ENCODE measurements around the gene RGL4. TPM values are rescaled to one million over a fixed set of nuclear protein-coding genes. Genes with fewer than 3 reads are reported as not detected.

Gene RGL4
- total RNA-seq, 1 donor from 2014 or later = 0.15 TPM

DNA sequence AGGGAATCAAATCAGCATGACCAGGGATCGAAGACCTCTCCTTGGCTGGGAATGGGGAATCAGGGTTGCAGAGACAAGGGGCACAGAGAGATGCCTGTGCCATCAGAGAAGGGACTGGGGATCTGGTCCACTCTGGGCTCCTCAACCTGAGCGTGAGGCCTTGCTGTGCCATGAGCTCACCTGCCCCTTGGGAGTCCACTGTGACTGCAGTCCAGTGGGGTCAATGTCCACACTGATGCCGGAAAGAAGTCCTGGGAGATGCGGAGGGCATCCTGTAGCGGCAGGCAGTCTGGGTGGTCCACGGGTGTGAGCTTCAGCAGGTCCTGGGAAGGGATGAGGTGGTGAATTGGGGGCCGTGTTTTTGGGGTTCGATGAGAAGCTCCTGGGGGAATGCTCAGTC is 7.3 kb upstream of the RGL4 start:
- Mint-ChIP-seq H3K36me3 (ENCODE audit: low read depth, unreplicated experiment) (peaks cover 9% of the 10 kb centered on the region), H3K4me3 (ENCODE audit: unreplicated experiment) (no peak overlapping the region), H3K9me3 (ENCODE audit: unreplicated experiment) (no peaks in the 10 kb centered on the region), H3K27me3 (ENCODE audit: unreplicated experiment) (no peaks in the 10 kb centered on the region), H3K4me1 (ENCODE audit: unreplicated experiment) (no peaks in the 10 kb centered on the region), H3K27ac (ENCODE audit: unreplicated experiment) (no peak overlapping the region)
- DNase-seq (ENCODE audit: low spot score) = no peak
- TF ChIP-seq, protein P1, sequence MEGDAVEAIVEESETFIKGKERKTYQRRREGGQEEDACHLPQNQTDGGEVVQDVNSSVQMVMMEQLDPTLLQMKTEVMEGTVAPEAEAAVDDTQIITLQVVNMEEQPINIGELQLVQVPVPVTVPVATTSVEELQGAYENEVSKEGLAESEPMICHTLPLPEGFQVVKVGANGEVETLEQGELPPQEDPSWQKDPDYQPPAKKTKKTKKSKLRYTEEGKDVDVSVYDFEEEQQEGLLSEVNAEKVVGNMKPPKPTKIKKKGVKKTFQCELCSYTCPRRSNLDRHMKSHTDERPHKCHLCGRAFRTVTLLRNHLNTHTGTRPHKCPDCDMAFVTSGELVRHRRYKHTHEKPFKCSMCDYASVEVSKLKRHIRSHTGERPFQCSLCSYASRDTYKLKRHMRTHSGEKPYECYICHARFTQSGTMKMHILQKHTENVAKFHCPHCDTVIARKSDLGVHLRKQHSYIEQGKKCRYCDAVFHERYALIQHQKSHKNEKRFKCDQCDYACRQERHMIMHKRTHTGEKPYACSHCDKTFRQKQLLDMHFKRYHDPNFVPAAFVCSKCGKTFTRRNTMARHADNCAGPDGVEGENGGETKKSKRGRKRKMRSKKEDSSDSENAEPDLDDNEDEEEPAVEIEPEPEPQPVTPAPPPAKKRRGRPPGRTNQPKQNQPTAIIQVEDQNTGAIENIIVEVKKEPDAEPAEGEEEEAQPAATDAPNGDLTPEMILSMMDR (IDR thresholded peaks at IDR 0.05; ENCODE audit: unreplicated experiment) = no peak

DNA sequence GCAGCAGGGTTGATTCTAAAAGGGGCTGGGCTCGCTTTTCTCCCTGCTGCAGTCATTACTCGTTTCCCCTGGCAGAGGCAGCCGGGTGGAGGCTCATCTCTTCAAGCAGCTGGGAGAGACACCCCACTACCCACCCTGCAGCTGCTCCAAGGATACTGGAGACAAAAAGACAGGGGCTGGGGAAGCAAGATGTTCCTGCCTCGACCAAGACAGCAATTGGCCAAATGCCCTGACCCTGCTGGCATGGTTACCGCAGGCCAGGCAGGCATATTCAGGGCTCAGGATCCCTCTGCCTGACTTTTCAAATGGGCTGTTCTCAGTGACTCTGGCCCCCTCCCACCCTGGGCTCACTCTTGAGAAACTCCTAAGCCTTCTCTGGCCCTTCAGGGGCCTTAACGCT is 6.8 kb upstream of the RGL4 start:
- Mint-ChIP-seq H3K9me3 (ENCODE audit: unreplicated experiment) (no peaks in the 10 kb centered on the region), H3K4me3 (ENCODE audit: unreplicated experiment) (no peak overlapping the region), H3K27ac (ENCODE audit: unreplicated experiment) (no peak overlapping the region), H3K36me3 (ENCODE audit: low read depth, unreplicated experiment) (peaks cover 7% of the 10 kb centered on the region), H3K27me3 (ENCODE audit: unreplicated experiment) (no peaks in the 10 kb centered on the region), H3K4me1 (ENCODE audit: unreplicated experiment) (no peaks in the 10 kb centered on the region)
- TF ChIP-seq, protein P1 (IDR thresholded peaks at IDR 0.05; ENCODE audit: unreplicated experiment) = no peak
- DNase-seq (ENCODE audit: low spot score) = no peak

DNA sequence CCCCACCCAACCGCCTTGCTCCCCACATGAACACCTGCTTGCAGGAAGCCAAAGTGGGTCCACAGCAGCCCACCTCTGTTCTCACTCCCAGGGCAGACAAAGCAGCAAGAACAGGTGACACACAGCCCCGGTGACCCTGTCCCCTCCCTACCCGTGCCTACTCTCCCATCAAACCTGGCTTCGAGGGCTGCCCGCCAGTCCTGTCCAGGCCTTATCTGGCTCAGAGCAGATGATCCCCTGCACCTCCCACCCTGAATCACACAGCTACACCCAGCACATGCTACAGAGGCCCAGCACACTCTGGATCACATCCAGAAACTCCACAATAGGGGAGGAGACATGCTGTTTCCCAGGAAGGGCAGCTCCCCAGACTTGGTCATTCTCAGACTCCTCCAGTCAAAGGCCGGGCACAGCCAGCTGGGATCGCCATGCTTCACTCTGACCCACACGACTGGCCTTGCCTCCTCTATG is 6.2 kb upstream of the RGL4 start:
- H3K4me1 Mint-ChIP-seq (ENCODE audit: unreplicated experiment) = no peaks in the 10 kb centered on the region
- peaks cover 5% of the 10 kb centered on the region for H3K36me3 Mint-ChIP-seq (ENCODE audit: low read depth, unreplicated experiment)
- TF ChIP-seq, protein P1 (IDR thresholded peaks at IDR 0.05; ENCODE audit: unreplicated experiment) = no peak
- DNase-seq (ENCODE audit: low spot score) = no peak
- no peak overlapping the region for H3K4me3 Mint-ChIP-seq (ENCODE audit: unreplicated experiment)
- H3K27me3 Mint-ChIP-seq (ENCODE audit: unreplicated experiment) = no peaks in the 10 kb centered on the region
- H3K9me3 Mint-ChIP-seq (ENCODE audit: unreplicated experiment) = no peaks in the 10 kb centered on the region
- no peak overlapping the region for H3K27ac Mint-ChIP-seq (ENCODE audit: unreplicated experiment)

DNA sequence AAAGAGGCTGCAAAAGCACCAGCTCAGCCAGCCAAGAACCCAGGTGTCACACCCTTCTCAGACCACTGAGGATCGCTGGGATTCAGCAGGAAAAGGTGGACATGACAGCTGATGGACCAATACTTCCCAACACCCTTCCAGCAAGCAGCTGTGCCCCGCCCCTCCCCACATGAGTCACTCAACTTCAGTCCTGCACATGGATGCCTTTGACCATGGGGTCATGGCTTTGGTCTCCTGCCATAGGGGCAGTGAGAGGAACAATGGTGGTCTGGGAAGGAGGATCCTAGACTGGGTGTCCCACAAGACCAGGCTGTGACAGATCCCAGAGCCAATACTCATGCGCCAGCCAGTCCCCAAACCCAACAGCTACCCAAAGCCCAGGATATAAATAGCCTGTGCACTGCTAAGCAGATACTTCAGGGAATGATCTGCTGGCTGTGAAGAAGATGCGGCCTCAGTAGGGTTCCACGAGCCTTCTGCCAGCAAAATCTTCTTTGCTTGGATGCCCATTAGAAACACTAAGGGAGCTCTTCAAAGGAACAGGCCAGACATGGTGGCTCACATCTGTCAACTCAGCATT is 5.5 kb upstream of the RGL4 start:
- Mint-ChIP-seq H3K36me3 (ENCODE audit: low read depth, unreplicated experiment) (peaks cover 12% of the 10 kb centered on the region), H3K4me1 (ENCODE audit: unreplicated experiment) (no peaks in the 10 kb centered on the region), H3K9me3 (ENCODE audit: unreplicated experiment) (no peaks in the 10 kb centered on the region), H3K27me3 (ENCODE audit: unreplicated experiment) (no peaks in the 10 kb centered on the region), H3K27ac (ENCODE audit: unreplicated experiment) (no peak overlapping the region), H3K4me3 (ENCODE audit: unreplicated experiment) (no peak overlapping the region)
- no peak for DNase-seq (ENCODE audit: low spot score)
- TF ChIP-seq, protein P1 (IDR thresholded peaks at IDR 0.05; ENCODE audit: unreplicated experiment) = no peak

DNA sequence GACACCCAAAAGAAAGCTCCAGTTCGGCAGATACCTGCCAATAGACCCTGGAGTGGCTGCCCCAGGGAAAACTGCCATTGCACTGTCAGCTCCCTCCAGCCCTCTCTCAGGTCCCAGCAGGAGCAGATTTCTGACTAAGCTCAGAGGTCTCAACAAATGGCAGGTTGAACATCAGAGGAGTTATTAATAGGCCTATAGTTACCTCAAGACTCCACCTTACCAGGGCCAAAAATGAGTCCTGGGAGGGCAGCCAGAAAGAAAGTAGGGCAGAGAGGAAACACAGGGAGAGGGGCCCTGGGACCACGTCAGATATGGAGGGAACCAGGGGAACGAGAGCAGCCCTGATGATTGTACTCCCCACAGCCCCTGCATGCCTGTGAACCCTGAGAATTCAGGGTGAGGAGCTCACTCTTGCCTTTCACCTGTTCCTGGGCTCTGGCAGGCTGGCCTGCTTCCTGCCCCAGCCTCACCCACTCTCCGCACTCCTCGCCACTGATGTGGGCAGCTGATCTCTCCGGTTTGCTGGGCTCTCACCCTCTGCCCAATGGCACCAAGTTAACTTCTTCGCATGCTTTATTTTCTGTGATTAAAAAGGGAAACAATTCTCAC is 4.3 kb upstream of the RGL4 start:
- H3K4me3 Mint-ChIP-seq (ENCODE audit: unreplicated experiment) = no peak overlapping the region
- DNase-seq (ENCODE audit: low spot score) = no peak
- H3K9me3 Mint-ChIP-seq (ENCODE audit: unreplicated experiment) = no peaks in the 10 kb centered on the region
- H3K27me3 Mint-ChIP-seq (ENCODE audit: unreplicated experiment) = peaks cover 2% of the 10 kb centered on the region
- TF ChIP-seq, protein P1 (IDR thresholded peaks at IDR 0.05; ENCODE audit: unreplicated experiment) = no peak
- no peaks in the 10 kb centered on the region for H3K4me1 Mint-ChIP-seq (ENCODE audit: unreplicated experiment)
- peaks cover 21% of the 10 kb centered on the region for H3K36me3 Mint-ChIP-seq (ENCODE audit: low read depth, unreplicated experiment)
- H3K27ac Mint-ChIP-seq (ENCODE audit: unreplicated experiment) = no peak overlapping the region

Data from endothelial cell (in vitro differentiated cells).